Measurements from ENCODE around the gene FCRL5.

- TF ChIP-seq CTCF (IDR thresholded peaks at IDR 0.05) (no peak), EP300 (IDR thresholded peaks at IDR 0.05) (no peak)
These were observed 66.5 kb downstream of the FCRL5 start for GRCh38 chr1:157485793-157486192.
